Measurements from ENCODE around the gene AMFR.

- no peak for TF ChIP-seq CTCF (IDR thresholded peaks at IDR 0.05)
- no peak for TF ChIP-seq POLR2A (IDR thresholded peaks at IDR 0.05)
Observed at GRCh38 chr16:56372013-56372634, 53.2 kb downstream of the AMFR start.

Data from testis (tissue), 2 donors.